ENCODE data around the gene NCKIPSD.
"Not testable (repeated sequence)": the region's sequence is repeated elsewhere in the genome, so short reads cannot be mapped to it uniquely, and the experiment has no call there.

NCKIPSD gene

GRCh38 chr3:48685603-48686511, at the start of gene NCKIPSD:
Gene NCKIPSD, minus strand, starts transcription at chr3:48685915. Its CDS starts 108 bp downstream, at chr3:48685807.
- FAIRE-seq, result no peak

- not testable (repeated sequence) for FAIRE-seq
Observed at GRCh38 chr3:48735075-48735767, 49.5 kb upstream of the NCKIPSD start.

DNA sequence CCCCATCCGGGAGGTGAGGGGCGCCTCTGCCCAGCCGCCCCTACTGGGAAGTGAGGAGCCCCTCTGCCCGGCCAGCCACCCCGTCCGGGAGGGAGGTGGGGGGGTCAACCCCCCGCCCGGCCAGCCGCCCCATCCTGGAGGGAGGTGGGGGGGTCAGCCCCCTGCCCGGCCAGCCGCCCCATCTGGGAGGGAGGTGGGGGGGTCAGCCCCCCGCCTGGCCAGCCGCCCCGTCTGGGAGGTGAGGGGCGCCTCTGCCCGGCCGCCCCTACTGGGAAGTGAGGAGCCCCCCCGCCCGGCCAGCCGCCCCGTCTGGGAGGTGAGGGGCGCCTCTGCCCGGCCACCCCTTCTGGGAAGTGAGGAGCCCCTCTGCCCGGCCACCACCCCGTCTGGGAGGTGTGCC, 48.8 kb upstream of the NCKIPSD start:
- FAIRE-seq, result not testable (repeated sequence)

GRCh38 chr3:48733752-48734518, 48.2 kb upstream of the NCKIPSD start:
- FAIRE-seq, result not testable (repeated sequence)

GRCh38 chr3:48727511-48727910, 41.8 kb upstream of the NCKIPSD start:
- no peak for FAIRE-seq

- not testable (repeated sequence) for FAIRE-seq
Observed at GRCh38 chr3:48725185-48725855, 39.6 kb upstream of the NCKIPSD start.

DNA sequence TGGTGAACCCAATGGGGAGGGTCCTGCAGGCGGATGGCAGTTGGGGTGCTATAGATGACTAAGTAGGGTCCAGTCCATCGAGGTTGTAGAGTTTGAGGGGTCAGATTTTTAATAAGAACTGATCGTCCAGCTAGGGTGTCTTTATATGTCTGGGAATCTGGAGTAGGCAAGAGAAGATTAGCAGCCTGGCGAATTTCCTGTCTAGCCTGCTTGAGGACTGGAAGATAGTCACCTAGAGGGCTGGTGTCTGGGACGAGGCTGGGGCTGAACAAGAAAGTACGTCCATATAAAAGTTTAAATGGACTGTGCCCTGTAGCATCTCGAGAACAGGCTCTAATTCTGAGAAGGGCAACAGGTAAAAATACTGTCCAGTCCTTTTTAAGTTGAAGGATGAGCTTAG, 38.0 kb upstream of the NCKIPSD start:
- no peak for FAIRE-seq

DNA sequence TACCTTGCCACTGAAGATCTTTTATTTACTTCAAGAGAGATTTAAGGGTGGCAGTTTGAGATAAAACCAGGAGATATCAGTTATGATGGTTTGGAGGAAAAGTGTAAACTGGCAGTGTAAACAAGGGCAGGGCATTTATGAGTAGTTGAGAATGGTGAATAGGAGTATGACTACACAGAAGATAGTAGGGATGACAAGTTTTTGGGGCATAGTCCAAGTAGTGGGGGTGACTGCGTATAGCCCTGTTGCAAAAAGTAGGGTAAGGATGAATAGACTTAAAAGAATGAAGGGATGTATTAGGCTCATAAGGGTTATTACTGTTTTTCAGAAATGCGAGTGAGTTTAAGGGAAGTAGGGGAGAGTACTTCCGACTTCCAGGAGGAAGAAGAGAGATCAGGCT, 37.6 kb upstream of the NCKIPSD start:
- FAIRE-seq, result not testable (repeated sequence)

- FAIRE-seq, result peak; percentile 91
Observed at GRCh38 chr3:48716982-48717746, 31.4 kb upstream of the NCKIPSD start, which contains the start of gene IP6K2. Gene IP6K2, minus strand, starts transcription at chr3:48717221. Its CDS starts 21,930 bp downstream, at chr3:48695291.

GRCh38 chr3:48716508-48716981, 30.8 kb upstream of the NCKIPSD start:
- FAIRE-seq, result no peak

DNA sequence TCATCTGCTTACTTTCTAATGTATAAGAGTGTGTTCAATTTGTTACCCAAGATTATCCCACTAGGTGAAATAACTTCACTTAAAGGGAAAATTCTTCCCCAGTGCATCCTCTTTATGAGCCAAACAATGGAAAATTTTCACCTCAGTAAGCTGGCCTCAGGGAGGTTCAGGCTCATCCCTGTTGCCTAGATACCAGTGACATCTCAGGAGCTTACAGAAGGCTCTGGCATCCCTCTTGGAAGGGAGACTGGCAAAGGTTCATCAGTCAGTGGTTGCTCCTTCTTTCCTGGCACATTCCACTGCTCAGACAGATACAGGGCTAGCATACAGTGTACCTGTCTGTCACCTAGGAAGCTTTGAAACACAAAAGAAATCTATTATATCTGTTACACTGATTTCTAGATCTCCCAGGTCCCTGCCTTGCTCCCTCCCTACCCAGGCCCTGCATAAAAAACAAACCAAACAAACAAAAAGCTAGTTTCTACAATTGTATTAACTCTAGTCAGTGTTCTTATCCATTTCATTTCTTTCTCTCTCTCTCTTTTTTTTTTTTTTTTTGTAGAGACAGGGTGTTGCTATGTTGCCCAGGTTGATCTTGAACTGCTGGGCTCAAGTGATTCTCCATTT, 29.6 kb upstream of the NCKIPSD start:
- FAIRE-seq, result no peak

DNA sequence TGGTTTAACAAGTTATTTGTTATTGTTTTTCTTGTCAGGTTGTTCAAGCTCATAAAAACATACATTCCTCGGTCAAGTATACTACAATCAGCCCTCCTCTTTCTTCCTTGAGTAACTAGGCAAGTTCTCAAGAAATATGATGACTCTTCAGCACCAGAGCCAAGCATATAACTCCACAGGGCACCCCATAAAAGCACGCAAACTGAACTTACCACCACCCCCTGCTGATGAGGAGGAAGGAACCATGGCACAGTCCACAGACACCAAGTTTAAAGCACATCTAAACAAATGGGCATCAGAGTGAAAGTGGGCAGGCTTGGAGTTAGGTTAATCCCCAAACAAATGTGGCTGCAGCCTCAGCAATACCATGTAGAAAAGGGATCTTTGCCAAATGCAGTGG, 26.0 kb upstream of the NCKIPSD start:
- FAIRE-seq, result no peak

GRCh38 chr3:48709051-48709461, 23.3 kb upstream of the NCKIPSD start:
- FAIRE-seq, result no peak

GRCh38 chr3:48708481-48708889, 22.8 kb upstream of the NCKIPSD start:
- FAIRE-seq, result no peak

GRCh38 chr3:48707157-48707556, 21.4 kb upstream of the NCKIPSD start:
- no peak for FAIRE-seq

DNA sequence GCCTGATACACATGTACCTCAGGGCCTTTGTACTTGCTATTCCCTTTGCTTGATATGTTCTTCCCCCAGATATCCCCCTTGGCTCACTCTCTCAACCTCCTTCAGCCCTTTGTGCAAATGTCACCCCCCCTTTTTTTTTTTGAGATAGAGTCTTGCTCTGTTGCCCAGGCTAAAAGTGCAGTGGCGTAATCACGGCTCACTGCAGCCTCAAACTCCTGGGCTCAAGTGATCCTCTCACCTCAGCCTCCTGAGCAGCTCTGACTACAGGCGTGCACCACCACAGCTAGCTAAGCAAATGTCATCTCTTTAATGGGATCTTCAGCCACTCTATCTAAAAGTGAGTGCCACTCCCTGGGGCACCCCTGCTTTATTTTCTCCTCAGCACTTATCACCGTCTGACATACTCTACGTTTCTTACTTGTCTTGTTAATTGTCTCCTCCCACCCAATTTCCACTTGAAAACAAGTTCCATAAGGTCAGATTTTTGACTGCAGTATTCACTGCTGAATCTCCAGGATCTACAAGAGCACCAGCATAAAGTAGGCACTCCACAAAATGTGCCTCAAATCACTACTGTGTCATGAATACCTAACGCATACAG, 16.7 kb upstream of the NCKIPSD start:
- FAIRE-seq, result no peak

GRCh38 chr3:48700731-48701405, 15.2 kb upstream of the NCKIPSD start:
- no peak for FAIRE-seq

DNA sequence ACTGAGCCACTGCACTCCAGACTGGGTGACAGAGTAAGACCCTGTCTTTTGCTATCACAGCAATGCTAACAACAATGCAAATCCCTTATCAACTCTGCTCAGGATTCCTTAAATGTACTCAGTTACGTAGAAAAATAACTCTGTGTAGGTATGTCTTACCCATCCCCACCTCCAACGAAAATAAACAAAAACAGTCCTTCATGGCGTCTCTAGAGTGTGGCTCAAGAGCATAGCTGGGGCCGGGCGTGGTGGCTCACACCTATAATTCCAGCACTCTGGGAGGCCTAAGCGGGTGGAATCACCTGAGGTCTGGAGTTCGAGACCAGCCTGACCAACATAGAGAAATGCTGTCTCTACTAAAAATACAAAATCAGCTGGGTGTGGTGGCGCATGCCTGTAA, 13.2 kb upstream of the NCKIPSD start:
- no peak for FAIRE-seq

GRCh38 chr3:48697952-48698351, 12.2 kb upstream of the NCKIPSD start:
- no peak for FAIRE-seq

GRCh38 chr3:48696601-48697000, 10.9 kb upstream of the NCKIPSD start:
- FAIRE-seq, result no peak

All from TTC549 (cell line).